Fibroblast of the conjunctiva (primary cell): ENCODE data around the gene PRKCE.
"Not testable (repeated sequence)": the region's sequence is repeated elsewhere in the genome, so short reads cannot be mapped to it uniquely, and the experiment has no call there.

ENCODE experiments used
- DNase-seq: peaks from one replicate; pipeline ENCODE4 v3.0.0-alpha.2; 2010; ENCODE audit warnings: low read depth

Gene PRKCE

GRCh38 chr2:45837812-45838341, 186.4 kb downstream of the PRKCE start:
- no peak for DNase-seq

- no peak for DNase-seq
Observed at GRCh38 chr2:45839508-45840251, 188.2 kb downstream of the PRKCE start.

GRCh38 chr2:45840481-45840880, 189.0 kb downstream of the PRKCE start:
- no peak for DNase-seq

GRCh38 chr2:45841752-45842407, 190.4 kb downstream of the PRKCE start:
- DNase-seq = no peak

GRCh38 chr2:45843136-45843535, 191.7 kb downstream of the PRKCE start:
- no peak for DNase-seq

- no peak for DNase-seq
Observed at GRCh38 chr2:45844796-45845457, 193.5 kb downstream of the PRKCE start.

- no peak for DNase-seq
Observed at GRCh38 chr2:45845566-45845965, 194.1 kb downstream of the PRKCE start.

- DNase-seq = peak; percentile 84
Observed at GRCh38 chr2:45849491-45850283, 198.2 kb downstream of the PRKCE start.

GRCh38 chr2:45850558-45850957, 199.1 kb downstream of the PRKCE start:
- no peak for DNase-seq

GRCh38 chr2:45851111-45851510, 199.6 kb downstream of the PRKCE start:
- no peak for DNase-seq

GRCh38 chr2:45851576-45852304, 200.3 kb downstream of the PRKCE start:
- no peak for DNase-seq

GRCh38 chr2:45852450-45853150, 201.1 kb downstream of the PRKCE start:
- no peak for DNase-seq

GRCh38 chr2:45855374-45855773, 203.9 kb downstream of the PRKCE start:
- DNase-seq = peak; percentile 67

GRCh38 chr2:45856391-45857274, 205.2 kb downstream of the PRKCE start:
- no peak for DNase-seq

GRCh38 chr2:45857275-45857609, 205.8 kb downstream of the PRKCE start:
- DNase-seq = no peak

- DNase-seq = no peak
Observed at GRCh38 chr2:45857867-45858520, 206.5 kb downstream of the PRKCE start.

- DNase-seq = not testable (repeated sequence)
Observed at GRCh38 chr2:45858872-45859271, 207.4 kb downstream of the PRKCE start.

- DNase-seq = no peak
Observed at GRCh38 chr2:45859682-45860081, 208.2 kb downstream of the PRKCE start.
